Tibial nerve (tissue), 4 donors: ENCODE data around the gene FAM149B1.

Source experiments
- EP300 ChIP-seq, 2 donors: sonication (generic); formaldehyde crosslinking; IDR thresholded peaks; one replicate each; pipeline ENCODE4 v1.6.1; 2017; ENCODE audit warnings: antibody characterized with exemption in 2 of 2, mild to moderate bottlenecking in 1 of 2
- POLR2A ChIP-seq, 2 donors: fragments of 450-650 bp; IDR thresholded peaks; one replicate each; pipeline ENCODE4 v1.6.1; 2017; ENCODE audit warnings: antibody characterized with exemption in 2 of 2, mild to moderate bottlenecking in 2 of 2, moderate library complexity in 2 of 2
- TF ChIP-seq, protein P1 (sequence below), 5 experiments: fragments of 200-600 bp in 3 of 5; fragments of 450-650 bp in 2 of 5; sonication (generic) in 3 of 5; IDR thresholded peaks; one replicate each; pipeline ENCODE4 v1.5.1; 2016 to 2019; ENCODE audit warnings: antibody characterized with exemption in 5 of 5, mild to moderate bottlenecking in 3 of 5, moderate library complexity in 2 of 5

DNA sequence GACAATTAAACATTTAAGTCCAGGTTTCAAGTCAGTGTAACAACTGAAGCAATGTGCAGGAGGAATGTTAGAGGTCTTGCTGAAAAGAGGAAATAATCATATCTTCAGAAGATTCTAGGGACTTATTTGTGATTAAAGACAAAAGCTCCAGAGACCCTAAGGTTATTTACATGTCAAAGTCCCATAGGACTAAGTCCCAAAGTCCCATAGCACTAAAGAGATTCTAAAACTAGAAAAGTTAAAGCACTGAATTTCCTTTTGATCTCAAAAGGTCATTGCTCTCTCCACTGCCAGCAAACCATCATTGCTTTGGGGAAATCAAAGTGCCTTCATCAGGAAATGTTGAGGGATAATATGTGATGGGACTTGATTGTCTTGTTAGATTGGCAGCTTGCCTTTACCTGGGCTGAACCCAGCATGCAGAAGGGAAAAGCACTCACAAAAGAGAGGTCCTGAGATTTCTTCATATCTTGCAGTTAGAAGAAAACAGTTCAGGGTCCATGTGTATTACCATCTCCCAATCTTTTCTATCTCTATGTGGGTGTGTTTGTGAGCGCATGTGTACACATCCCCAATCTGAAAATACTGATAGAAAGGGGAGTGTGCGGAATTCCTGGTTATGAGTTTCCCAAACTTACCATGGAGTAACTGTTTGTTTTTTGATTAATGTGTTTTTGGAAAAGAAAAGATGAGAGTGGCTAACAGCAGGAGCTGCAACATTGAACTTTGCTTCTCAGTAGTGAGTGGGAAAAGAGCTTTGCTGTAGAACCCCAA, 35.8 kb upstream of the FAM149B1 start:
- TF ChIP-seq POLR2A (IDR thresholded peaks at IDR 0.05) (no peak), EP300 (IDR thresholded peaks at IDR 0.05) (no peak)
- TF ChIP-seq, protein P1, sequence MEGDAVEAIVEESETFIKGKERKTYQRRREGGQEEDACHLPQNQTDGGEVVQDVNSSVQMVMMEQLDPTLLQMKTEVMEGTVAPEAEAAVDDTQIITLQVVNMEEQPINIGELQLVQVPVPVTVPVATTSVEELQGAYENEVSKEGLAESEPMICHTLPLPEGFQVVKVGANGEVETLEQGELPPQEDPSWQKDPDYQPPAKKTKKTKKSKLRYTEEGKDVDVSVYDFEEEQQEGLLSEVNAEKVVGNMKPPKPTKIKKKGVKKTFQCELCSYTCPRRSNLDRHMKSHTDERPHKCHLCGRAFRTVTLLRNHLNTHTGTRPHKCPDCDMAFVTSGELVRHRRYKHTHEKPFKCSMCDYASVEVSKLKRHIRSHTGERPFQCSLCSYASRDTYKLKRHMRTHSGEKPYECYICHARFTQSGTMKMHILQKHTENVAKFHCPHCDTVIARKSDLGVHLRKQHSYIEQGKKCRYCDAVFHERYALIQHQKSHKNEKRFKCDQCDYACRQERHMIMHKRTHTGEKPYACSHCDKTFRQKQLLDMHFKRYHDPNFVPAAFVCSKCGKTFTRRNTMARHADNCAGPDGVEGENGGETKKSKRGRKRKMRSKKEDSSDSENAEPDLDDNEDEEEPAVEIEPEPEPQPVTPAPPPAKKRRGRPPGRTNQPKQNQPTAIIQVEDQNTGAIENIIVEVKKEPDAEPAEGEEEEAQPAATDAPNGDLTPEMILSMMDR (IDR thresholded peaks at IDR 0.05), result no peak
